Astrocyte (in vitro differentiated cells and primary cell): ENCODE data around the gene BCL2L14.
A peak's percentile ranks its signal among the peaks of the same experiment; 100 is the strongest.

ENCODE experiments used
- EZH2 ChIP-seq: IDR thresholded peaks from 2 replicates; pipeline ENCODE4 v1.6.1; 2012; ENCODE audit warnings: mild to moderate bottlenecking, low read length, inconsistent platforms; ENCODE audit not compliant: insufficient read depth
- TF ChIP-seq, protein P1 (sequence below): IDR thresholded peaks from 2 replicates; pipeline ENCODE4 v1.5.1; 2011; ENCODE audit warnings: low read depth, mild to moderate bottlenecking, inconsistent platforms, low read length, moderate library complexity; ENCODE audit not compliant: insufficient read depth

DNA sequence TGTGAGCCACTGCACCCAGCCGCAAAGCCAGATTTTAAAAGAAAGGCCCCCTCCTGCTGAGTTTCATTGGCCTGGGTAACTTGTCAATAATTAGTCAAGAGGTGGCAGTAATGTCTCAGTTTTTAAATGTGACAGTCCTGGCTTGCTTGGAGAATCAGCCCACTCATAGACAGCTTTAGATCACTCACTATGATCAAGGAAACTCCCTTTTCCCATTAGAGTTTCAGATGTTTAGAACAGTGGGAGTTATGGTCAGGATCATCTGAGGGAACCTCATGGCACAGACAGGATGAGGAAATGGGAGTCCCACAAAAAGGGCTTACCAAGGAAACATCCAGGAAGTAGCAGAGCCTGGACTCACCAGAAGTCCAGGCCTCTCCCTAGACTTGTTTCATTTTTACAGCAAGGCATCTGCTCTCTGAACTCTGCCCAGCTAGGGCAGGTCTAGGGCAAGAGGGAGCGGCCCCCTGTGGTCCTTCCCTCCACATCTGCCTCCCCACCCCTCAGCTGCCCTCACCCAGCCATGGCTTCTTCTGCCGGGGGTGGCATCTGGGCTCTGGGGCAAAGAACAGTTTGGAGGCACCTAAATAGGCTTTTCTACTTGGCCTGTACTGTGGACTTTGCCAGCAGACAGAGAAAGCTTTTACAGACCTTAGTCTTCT, 11.2 kb downstream of the BCL2L14 start:
- TF ChIP-seq EZH2, result no peak
- TF ChIP-seq, protein P1, sequence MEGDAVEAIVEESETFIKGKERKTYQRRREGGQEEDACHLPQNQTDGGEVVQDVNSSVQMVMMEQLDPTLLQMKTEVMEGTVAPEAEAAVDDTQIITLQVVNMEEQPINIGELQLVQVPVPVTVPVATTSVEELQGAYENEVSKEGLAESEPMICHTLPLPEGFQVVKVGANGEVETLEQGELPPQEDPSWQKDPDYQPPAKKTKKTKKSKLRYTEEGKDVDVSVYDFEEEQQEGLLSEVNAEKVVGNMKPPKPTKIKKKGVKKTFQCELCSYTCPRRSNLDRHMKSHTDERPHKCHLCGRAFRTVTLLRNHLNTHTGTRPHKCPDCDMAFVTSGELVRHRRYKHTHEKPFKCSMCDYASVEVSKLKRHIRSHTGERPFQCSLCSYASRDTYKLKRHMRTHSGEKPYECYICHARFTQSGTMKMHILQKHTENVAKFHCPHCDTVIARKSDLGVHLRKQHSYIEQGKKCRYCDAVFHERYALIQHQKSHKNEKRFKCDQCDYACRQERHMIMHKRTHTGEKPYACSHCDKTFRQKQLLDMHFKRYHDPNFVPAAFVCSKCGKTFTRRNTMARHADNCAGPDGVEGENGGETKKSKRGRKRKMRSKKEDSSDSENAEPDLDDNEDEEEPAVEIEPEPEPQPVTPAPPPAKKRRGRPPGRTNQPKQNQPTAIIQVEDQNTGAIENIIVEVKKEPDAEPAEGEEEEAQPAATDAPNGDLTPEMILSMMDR, result peak; percentile 18
